Heart left ventricle (tissue), 13 donors: ENCODE measurements around the gene TMEM121B.

Experiments used
- CTCF ChIP-seq, 12 donors: fragments of 200-600 bp; sonication (generic) in 4 of 12; IDR thresholded peaks; one replicate each; pipeline versions ENCODE4 v1.5.0 to v1.8.0; 2018 to 2022; ENCODE audit warnings: antibody characterized with exemption in 12 of 12, mild to moderate bottlenecking in 5 of 12
- POLR2A ChIP-seq, 2 donors: fragments of 450-650 bp; IDR thresholded peaks; one replicate each; pipeline ENCODE4 v1.6.1; 2017; ENCODE audit warnings: antibody characterized with exemption in 2 of 2, mild to moderate bottlenecking in 2 of 2, moderate library complexity in 2 of 2
- donor health status: ischemic (EF 13 %, LVEDD 7.1; RV severe dilation, severe dysfunction).
- donor health status: DM: no; HTN: yes; CAD: no.
- donor health status: DM: no; HTN: no; CAD: no.
- donor health status: ischemic (EF 25% LVEDD 6.9; RV normal size, moderate dysfunction).
- donor health status: ischemic (EF 25% LVEDD 5.7; RV mildly dilated, moderate dysfunction).
- donor health status: ischemic (EF 35%, LVEDD 5.7; RV mildly dilated, moderate dysfunction).
- donor health status: nonischemic (EF 11% LVEDD 7.7; RV severe dilation, severe dysfunction).
- donor health status: DM: yes; HTN: yes; CAD: no.
- donor health status: PGD.
- donor health status: ischemic (EF 29% LVEDD 5.4; RV normal size, mild dysfunction).
- donor health status: nonischemic (EF 23%, LVEDD 6.1; RV moderate dilation, normal function).

DNA sequence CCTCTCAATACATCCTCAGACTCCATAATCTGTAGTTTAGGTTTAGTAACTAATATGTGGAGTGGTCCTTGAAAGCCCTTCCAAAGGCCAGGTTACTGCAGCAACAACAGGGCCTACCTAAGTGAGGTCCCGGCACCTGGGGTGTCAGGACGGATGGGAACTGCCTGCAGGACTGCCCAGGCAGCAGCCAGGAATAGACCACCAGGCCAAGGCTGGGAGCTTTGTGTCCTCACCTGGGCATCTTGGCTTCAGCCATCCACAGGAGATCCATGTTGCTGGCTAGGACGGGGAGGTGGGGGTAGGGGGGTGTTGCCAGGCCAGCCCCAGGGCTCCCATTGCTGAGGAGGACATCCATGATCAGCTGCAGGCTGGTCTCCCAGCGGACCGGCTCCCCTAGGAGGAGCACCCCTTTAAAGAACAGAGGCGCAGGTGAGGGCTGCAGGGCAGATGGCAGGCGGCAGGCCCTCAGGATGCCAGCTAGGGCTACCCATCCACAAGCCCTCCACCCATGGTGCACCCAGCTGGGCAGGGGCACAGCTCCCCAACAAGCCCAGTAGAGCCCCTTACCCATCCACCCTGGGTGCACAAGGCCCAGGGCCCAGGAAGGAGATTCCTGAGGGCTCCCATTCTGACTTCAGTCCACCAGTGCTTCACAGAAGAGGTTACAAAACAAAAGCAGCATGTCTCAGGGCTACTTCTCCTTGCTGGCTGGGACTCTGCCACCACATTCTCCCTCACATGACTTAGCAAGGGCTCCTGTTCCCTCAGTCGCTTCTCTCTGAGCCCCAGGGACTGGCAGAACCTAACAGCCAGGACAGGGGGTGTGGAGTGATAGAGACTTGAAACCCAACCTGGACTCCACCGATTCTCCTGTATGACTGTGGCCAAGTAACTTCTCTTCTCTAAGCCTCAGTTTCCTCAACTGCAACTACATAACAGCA is 19.9 kb upstream of the TMEM121B start:
- TF ChIP-seq CTCF (IDR thresholded peaks at IDR 0.05) (no peak), POLR2A (IDR thresholded peaks at IDR 0.05) (no peak)
